Hematopoietic multipotent progenitor cell treated with erythropoietin and hydrocortisone succinate and interleukin-3 and kit ligand, for 6 days (in vitro differentiated cells): ENCODE measurements around the gene AMMECR1L.
"Not testable (repeated sequence)": the region's sequence is repeated elsewhere in the genome, so short reads cannot be mapped to it uniquely, and the experiment has no call there.

ENCODE experiments used
- DNase-seq: peaks from one replicate; pipeline ENCODE4 v3.0.0-alpha.2; 2015

AMMECR1L gene

DNA sequence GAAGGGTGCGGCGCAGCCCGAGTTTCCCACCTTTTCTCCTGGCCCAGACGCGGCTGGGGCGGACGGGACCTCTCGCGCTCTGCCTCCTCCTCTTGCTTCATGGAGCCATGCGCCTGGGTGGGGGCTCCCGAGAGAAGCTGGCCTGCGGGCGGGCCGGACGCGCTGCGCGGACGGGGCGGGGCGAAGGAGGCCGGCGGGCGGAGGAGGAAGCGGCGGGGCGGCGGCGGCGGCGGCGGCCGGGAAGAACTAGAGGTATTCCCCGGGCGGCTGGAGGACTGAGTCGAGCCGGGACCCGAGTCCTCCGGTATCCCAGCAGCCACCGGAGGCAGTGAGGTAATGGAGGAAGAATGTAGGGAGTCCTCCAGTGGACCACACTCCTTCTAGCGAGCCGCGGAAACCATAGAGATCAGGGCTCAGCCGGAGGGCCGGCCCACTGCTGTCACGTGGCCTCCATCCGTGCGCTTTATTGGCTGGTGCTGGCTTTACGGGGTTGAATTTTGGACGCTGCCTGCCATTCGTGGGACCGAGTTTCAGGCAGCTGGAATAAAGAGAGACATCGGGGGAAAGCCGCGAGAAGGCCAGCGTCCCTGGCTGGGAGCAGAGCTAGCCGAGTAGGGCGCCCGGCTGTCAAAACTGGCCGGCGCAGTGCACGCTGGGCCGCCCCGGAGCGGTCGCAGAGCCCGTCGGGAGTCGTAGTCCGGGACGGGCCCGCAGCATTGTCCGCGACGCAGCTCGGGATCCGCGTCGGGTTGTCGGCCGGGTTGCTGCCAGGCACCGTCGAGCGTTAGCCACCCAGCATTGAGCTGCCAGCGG is at the start of gene AMMECR1L:
Gene AMMECR1L, minus strand, starts transcription at position 177 of the 813 bp plus-strand sequence. CDS start 11,722 bp downstream, outside the sequence.
- DNase-seq: peak; percentile 71

DNA sequence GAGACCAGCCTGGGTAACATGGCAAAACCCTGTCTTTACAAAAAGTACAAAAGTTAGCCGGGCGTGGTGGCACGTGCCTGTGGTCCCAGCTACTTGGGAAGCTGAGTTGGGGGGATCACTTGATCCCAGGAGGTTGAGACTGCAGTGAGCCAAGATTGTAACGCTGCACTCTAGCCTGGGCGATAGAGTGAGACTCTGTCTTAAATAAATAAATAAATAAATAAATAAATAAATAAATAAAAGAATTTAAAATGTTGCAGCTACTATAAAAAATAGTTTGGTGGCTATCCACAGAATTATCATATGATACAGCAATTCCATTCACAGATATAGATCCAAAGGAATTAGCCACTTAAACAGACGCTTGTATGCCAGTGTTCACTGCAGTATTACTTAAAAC is 49.6 kb upstream of the AMMECR1L start:
- DNase-seq: no peak

DNA sequence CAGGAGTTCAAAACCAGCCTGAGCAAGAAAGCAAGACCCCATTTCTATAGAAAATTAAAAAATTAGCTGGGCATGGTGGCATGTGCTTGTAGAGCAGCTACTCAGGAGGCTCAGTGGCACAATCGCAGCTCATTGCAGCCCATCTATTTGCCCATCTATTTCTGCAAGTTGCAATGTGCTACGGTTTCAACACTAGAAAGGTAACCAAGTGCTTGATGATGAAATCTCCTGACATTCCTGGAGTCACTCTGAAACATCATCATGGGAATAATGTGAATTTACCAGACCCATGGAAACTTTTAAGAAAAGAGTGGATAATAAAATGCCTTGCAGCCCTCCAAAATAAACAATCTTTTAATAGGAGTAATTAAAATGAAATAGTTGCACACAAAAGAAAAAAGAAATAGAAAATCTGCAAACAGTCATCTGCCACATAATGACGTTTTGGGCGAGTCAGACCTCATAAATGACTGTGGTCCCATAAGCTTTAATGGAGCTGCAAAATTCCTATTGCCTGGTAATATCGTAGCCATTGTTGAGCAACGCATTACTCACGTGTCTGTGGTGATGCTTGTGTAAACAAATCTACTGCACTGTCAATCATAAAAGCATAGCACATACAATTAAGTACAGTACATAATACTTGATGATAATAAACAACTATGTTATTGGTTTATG is 46.6 kb upstream of the AMMECR1L start:
- no peak for DNase-seq

- no peak for DNase-seq
Measured at GRCh38 chr2:127929449-127929848, 43.7 kb upstream of the AMMECR1L start.

DNA sequence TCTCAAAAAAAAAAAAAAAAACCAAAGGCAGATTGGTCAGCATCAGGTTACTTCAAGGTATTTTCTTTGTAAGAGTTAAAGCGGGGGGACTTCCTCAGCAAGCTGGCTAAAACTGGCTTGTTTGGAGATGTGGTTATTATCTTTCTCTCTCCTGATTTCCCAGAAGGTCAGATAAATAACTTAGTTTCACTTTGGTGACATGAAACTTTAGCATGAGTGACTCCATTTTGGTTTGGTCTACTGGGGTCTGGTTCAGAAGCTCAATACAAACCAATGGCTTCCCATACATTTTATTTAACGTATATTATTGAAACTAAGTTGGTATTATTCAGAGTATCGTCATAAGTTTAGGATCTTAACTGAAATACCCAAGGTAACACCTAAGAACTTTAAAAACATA is 41.6 kb upstream of the AMMECR1L start:
- no peak for DNase-seq

- no peak for DNase-seq
Measured at GRCh38 chr2:127917916-127918315, 32.2 kb upstream of the AMMECR1L start.

DNA sequence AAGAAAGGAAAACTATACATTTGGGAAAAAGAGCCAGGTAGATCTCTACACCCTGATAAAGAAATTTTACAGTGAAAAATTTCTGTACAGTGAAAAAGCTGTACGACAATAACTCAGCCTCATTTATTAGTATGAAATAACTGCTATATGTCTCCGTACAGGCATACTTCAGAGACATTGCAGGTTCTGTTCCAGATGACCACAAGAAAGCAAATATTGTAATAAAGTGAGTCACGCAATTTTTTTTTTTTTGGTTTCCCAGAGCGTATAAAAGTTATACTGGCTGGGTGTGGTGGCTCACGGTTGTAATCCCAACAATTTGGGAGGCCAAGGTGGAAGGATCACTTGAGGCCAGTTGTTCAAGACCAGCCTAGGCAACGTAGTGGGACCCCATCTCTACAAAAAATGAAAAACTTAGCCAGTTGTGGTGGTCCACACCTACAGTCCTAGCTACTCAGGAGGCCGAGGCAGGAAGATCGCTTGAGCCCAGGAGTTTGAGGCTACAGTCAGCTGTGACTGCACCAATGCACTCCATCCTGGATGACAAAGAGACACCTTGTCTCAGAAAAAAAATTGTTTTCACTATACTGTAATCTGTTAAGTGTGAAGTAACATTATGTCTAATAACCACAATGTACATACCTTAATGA is 28.2 kb upstream of the AMMECR1L start:
- no peak for DNase-seq

GRCh38 chr2:127911737-127912136 is 26.0 kb upstream of the AMMECR1L start:
- DNase-seq: no peak

DNA sequence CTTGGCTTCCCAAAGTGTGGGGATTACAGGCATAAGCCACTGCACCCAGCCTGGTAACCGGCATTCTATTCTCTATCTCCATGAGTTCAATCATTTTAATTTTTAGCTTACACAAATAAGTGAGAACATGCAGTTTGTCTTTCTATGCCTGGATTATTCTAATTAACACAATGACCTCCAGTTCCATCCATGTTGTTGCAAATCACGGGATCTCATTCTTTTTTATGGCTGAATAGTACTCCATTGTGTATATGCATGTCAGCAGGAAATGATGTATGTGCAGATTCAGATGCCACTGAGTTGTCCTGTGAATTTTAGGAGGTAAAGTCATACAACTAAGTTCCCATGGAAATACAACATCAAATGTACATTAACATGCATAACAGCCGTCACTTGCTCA is 24.7 kb upstream of the AMMECR1L start:
- DNase-seq: no peak

GRCh38 chr2:127909019-127909418 is 23.3 kb upstream of the AMMECR1L start:
- no peak for DNase-seq

GRCh38 chr2:127907733-127908400 is 22.1 kb upstream of the AMMECR1L start:
- DNase-seq: not testable (repeated sequence)

GRCh38 chr2:127906206-127906926 is 20.6 kb upstream of the AMMECR1L start:
- DNase-seq: no peak

GRCh38 chr2:127901339-127902056 is 15.7 kb upstream of the AMMECR1L start:
- no peak for DNase-seq

DNA sequence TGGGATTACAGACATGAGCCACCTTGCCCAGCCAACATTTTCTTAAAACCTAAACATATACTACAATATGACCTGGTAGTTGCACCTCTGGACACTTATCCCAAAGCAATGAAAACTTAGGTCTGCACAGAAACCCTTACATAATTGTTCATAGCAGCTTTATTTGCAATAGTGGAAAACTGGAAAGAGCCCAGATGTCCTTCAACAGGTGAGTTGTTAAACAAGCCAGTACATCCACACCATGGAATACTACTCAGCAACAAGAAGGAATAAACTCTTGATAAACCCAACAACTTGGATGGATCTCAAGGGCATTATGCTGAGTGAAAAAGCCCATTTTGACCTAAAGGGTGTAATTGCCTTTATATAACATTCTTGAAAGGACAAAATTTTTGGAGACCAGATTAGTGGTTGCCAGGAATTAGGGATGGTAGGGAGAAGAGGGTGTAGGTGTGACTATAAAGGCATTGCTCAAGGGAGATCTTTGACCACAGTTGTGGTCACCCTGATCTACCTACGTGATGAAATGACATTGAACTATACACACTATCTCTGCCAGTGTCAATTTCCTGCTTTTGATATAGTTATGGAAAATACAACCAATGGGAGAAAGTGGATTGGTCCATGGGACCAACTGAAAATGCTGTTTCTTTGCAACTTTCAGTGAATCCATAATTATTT is 11.9 kb upstream of the AMMECR1L start:
- no peak for DNase-seq

- no peak for DNase-seq
Measured at GRCh38 chr2:127893494-127893893, 7.7 kb upstream of the AMMECR1L start.

GRCh38 chr2:127893033-127893432 is 7.3 kb upstream of the AMMECR1L start:
- no peak for DNase-seq

DNA sequence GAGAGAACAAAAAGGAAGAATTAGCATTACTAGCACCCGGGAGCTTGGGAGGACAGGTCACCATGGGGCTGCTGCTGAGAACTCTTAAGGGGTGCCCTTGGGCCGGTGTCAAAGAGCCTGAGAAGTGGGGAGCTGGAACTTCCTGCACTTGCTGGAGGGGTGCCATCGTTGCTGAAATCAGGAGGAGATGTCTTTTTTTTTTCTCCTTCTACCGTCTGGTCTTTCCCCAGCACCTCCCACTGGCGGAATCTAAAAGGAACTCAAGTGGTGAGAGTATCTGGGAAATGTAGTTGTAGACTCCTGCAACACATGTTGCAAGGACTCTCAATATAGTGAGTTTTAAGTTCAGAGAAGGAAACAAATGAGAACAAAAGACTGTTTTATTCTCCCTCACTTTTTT is 6.1 kb upstream of the AMMECR1L start:
- DNase-seq: peak; percentile 30

DNA sequence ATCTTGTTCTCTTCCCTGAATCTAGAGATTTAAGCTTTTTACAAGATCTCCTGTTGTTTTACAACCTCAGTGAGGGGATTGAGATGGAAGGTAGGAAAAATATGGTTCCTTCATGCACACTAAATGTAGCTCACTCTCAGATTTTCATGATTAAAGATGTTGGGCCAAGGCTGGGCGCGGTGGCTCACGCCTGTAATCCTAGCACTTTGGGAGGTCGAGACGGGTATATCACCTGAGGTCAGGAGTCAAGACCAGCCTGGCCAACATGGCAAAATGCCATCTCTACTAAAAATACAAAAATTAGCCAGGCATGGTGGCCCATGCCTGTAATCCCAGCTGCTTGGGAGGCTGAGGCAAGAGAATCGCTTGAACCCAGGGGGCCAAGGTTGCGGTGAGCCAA is 5.0 kb upstream of the AMMECR1L start:
- not testable (repeated sequence) for DNase-seq

DNA sequence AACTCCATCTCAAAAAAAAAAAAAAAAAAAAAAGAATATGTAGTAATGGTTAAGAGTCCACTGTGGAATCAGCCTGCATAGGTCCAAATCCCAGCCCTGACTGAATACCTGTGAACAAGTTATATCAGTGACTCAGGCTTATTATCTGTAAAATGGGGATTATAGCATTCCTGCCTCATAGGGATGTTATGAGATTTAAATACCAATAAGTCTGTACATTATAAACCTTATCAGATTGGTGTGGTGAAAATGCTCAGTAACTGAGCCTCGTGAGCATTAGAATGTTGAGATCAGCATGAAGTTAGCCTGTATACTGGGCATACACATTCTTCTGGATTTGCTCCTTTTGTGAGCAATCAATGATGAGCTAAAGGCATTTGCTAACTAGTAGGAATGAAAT is 3.0 kb upstream of the AMMECR1L start:
- DNase-seq: no peak

- no peak for DNase-seq
Measured at GRCh38 chr2:127887776-127888130, 2.0 kb upstream of the AMMECR1L start.

GRCh38 chr2:127887082-127887775 is 1.5 kb upstream of the AMMECR1L start:
- peak; percentile 83 for DNase-seq
